HK-2 (cell line): ENCODE results near the gene TUBB3.

Experiments used
- DNase-seq: peaks from one replicate; pipeline ENCODE4 v3.0.0-alpha.2; 2018; ENCODE audit not compliant: unreplicated experiment

The TUBB3 gene

GRCh38 chr16:89938175-89938885 lies 15.2 kb downstream of the TUBB3 start:
- DNase-seq: no peak

GRCh38 chr16:89944773-89945172 lies 21.6 kb downstream of the TUBB3 start:
- no peak for DNase-seq

- no peak for DNase-seq
These were observed 22.5 kb downstream of the TUBB3 start for GRCh38 chr16:89945654-89946053.

- no peak for DNase-seq
These were observed 23.4 kb downstream of the TUBB3 start for GRCh38 chr16:89946515-89946914.

DNA sequence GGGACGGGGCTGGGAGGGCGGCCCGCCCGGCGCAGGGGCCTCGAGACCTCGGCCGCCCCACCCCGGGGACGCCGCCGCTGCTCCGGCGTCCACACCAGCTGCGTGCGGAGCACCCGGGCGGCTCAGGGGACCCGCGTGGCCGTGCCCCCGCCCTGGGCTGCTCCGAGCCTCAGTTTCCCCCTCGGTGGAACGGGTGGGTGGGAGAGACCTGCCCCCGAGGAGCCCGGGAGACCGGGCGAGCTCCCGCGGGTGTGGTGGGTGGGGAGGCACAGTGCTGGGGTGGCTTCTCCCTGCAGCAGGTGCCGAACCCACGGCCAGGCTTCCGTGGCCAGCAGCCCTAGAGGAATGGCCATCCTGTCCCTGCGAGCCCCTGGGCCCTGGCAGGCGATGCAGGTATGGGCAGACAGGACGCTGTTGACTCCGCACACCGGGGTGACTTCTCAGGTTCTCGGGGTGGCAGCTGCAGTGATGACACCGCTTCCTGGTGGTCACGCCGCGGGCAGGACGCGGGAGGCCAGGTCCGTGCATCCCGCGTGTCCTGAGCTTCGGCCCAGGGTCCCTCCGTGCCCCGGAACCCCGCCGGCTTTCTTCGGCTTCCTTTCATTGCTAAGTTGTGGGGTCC lies 26.1 kb downstream of the TUBB3 start:
- no peak for DNase-seq

- no peak for DNase-seq
These were observed 26.6 kb downstream of the TUBB3 start for GRCh38 chr16:89949756-89950155.

DNA sequence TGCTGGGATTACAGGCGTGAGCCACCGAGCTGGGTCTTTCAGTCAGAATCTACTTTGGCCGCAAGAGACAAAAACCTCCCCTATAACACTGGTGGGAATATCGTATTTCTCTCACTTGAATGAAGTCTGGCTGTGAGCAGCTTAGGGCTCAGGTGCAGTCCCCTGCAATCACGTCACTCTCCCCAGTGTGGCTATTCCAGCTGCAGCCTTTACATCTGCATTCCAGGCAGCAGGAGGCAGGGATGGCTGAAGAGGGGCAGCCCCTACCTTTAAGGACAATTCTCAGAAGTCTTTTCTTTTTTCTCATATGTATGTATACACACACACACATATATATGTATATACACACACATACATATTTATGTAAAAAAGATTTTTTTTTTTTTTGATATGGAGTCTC lies 28.4 kb downstream of the TUBB3 start:
- DNase-seq: no peak

GRCh38 chr16:89952049-89952448 lies 28.9 kb downstream of the TUBB3 start:
- DNase-seq: no peak

DNA sequence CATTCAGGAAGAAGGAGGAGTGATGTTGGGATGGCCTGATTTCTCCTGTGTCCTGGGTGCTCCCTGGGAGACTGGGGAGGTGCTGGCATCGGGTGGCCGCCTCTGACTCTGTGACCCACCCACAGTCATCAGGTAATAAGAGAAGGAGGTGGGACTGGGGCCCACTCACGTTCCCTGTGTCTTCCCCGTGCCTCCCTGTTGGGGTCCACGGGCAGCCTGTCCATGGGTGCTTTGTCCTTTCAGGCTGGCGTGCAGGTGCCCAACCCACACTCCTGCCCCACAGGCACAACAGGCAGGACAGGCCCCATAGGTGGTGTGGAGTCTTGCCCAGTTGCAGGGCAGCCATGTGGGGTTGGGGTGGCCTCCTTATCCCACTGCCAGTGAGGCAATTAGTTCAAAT lies 29.4 kb downstream of the TUBB3 start:
- no peak for DNase-seq

GRCh38 chr16:89953671-89954406 lies 30.7 kb downstream of the TUBB3 start:
- no peak for DNase-seq

DNA sequence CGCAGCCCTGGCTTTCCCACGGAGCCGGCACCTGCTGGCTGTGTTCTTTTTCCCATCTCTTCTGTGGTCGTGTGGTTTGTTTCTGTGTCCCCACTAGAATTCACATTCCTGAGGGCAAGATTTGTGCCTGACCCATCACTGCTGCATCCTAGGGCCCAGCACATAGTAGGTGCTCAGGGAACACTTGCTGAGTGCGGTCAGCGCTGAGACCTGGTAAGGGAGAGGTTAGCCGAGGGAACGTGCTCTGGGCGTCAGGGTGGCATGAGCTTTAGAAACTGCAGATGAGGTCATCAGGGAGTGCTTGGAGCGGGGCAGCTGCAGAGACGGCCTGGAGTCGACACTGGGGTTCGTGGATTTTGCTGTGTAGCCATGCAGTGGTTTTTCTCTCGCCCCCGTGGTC lies 31.3 kb downstream of the TUBB3 start:
- DNase-seq: no peak

- no peak for DNase-seq
These were observed 32.0 kb downstream of the TUBB3 start for GRCh38 chr16:89955001-89955685.

DNA sequence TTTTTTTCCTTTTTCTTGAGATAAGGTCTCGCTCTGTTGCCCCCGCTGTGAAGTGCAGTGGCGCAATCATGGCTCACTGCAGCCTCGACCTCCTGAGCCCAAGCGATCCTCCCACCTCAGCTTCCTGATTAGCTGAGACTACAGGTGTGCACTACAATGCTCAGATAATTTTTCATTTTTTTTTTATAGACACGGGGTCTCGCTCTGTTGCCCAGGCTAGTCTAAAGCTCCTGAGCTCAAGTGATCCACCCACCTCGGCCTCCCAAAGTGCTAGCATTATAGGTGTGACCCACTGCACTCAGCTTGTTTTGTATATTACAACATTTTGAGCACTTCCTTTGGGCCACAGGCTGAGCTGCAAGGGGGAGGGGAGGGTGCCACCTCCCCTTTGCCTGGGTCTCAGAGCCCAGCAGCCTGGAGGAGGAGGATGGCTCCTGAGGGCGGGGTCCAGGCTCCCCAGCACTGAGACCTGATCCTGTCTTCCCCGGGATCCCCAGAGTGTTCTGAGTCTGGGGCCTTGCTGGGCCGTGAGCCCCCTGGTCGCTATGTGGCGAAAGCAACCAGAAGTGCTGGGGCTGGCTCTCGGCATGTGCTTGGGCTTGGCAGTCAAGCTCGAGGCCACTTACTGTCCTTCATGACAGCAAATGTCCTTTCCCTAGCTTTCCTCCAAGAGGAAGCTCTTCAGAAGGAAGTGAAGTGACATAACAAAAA lies 33.5 kb downstream of the TUBB3 start:
- DNase-seq: no peak

GRCh38 chr16:89957216-89957785 lies 34.2 kb downstream of the TUBB3 start:
- no peak for DNase-seq

GRCh38 chr16:89958068-89958467 lies 34.9 kb downstream of the TUBB3 start:
- DNase-seq: no peak

DNA sequence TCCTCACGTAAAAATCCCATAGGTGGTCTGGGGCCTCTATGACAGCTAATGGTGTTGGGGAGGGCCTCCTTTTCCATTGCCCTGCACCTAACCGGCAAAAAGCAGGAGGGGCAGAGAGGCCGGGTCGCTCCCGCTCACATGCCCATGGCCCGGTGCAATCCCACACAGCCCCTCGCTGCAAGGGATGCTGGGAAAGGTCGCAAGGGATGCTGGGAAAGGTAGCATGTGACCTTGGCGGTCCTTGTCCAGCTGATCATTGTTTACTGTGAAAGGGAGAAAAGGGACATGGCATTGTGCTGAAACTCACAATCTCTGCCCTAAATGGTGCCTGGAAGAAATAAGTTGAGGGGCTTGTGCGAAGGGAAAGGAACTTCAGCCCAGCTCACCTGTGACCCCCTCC lies 35.5 kb downstream of the TUBB3 start:
- DNase-seq: no peak

DNA sequence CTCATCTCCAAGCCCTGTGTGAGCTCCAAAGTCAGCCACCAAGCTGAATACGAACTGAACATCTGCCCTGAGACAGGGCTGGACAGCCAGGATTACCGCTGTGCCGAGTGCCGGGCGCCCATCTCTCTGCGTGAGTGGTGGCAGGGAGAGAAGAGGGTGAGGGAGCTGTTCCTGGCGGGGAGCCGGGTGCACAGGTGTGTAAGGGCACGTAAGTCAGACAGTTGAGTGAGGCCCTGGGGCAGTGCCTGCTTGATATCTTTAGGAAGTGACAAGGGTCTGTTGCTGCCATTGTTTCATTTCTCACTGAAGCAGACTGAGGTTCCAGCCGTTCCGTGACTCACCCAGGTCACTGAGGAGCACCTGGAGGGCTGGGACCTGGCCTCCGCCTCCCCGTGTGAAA lies 37.8 kb downstream of the TUBB3 start:
- DNase-seq: no peak

- no peak for DNase-seq
These were observed 38.8 kb downstream of the TUBB3 start for GRCh38 chr16:89961920-89962319.

DNA sequence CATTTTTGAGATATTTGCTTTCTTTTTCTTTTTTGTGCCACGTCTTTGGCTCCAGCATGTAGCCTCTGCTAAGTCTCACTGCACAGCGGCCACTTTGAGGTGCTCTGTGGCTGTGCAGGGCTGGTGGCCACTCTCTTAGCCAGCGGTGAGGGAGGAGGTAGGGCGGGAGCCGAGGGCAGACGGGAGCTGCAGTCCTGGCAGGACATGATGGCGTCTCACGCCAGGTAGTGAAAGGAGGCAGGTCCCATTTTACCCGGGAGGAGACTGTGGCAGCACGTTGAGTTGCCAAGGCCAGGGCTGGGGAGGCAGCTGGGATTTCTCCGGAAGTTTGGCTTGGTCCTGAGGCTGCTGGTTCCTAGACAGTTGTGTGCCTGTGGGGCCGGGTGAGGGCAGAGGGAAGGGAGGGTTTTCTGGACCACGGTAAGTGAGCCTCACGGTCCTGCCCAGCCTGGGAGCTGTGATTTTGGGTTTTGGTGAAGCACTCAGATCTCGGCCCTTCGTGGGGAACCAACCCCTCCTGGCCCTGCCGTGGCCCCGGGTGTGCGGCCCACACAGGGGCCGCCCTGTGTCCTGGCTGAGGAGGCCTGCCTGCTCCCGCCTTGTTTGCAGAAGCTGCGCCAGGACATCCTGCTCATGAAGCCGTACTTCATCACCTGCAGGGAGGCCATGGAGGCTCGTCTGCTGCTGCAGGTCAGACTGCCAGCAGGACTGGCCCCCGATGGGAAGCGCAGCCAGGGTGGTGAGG lies 39.8 kb downstream of the TUBB3 start:
- DNase-seq: no peak

DNA sequence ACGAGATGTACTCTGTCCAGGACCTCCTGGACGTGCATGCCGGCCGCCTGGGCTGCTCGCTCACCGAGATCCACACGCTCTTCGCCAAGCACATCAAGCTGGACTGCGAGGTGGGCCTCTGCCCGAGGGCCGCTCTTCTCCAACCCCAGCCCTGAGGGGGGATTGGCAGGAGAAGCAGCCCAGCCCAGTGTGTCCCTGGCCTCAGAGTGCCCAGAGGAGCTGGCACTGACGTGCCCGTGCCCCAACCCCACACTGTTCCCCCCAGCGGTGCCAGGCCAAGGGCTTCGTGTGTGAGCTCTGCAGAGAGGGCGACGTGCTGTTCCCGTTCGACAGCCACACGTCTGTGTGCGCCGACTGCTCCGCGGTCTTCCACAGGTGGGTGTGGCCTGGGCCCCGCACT lies 41.1 kb downstream of the TUBB3 start:
- DNase-seq: no peak
